Umbilical cord (tissue), 2 donors: Measurements from ENCODE around the gene MRGPRF. TPM values are rescaled to one million over a fixed set of nuclear protein-coding genes. Genes with fewer than 3 reads are reported as not detected.
A peak's percentile ranks its signal among the peaks of the same experiment; 100 is the strongest.

Experiments
- DNase-seq: peaks from one replicate; pipeline ENCODE4 v3.0.0-alpha.2; 2015; ENCODE audit warnings: low spot score
- total RNA-seq: library from RNA; depleted of rRNA; stranded (reverse); fragments of >200 nt; gene quantifications from one replicate; pipeline ENCODE4 v1.2.3, GENCODE V29; 2014; ENCODE audit warnings: low replicate concordance; ENCODE audit not compliant: insufficient read depth

The MRGPRF gene
- total RNA-seq, 1 donor from 2014 or later, result 38.8 TPM

DNA sequence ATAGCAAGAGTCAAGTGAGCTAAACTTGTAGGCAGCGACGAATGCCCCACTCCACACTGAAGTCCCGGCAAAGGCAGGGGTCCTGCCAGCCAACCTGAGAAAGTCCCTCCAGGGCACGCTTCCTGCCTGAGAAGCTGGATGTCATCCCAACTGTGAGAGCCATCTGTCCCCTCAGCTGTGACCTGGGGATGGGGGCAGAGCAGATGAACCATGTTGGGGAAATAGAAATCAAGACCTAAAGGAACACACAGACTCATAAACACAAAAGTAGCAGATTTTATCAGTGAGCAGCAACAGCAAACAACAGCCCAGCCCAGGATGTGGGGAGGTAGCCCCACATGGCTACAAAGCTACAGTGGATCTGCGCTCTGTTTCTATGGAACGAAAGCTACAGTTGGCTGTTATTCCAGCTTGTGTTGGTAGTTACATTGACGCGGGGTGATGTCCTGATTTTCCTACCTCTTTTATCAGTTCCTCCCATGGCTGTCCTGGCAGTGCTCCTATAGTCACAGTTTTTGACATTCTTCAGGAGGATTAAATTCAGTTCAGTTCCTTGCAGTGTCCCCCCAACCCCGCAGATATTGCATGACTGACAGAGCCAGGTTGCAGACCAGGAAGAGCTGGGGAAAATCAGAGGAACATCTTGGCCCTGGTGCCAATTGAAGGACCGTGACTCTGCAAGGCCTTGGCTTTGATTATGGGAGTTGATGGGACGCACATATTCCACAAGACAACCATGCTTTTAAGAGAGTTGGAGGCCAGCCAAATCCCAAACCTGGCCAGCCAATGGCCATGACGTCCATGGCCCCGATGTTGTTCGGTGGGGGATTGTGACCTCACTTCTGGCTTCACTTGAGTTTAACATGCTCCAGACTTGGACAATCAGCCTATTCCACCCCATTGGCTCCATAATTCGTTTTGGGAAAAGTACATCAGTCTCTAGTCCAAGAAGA is 46.9 kb downstream of the MRGPRF start:
- no peak for DNase-seq

DNA sequence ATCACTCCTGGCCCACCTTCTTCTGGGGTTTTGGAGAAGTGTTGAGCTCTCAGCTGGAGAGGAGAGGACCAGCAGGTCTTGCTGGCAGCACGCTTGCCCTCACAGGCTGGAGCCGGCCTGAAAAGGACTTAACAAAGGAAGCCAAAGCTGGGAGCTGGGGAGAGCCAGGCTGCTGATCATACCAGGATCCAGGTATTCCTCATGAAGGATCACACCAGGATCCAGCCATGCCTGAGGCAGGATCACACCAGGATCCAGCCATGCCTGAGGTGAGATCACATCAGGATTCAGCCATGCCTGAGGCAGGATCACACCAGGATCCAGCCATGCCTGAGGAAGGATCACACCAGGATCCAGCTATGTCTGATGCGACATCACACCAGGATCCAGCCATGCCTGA is 49.3 kb downstream of the MRGPRF start:
- DNase-seq, result no peak

DNA sequence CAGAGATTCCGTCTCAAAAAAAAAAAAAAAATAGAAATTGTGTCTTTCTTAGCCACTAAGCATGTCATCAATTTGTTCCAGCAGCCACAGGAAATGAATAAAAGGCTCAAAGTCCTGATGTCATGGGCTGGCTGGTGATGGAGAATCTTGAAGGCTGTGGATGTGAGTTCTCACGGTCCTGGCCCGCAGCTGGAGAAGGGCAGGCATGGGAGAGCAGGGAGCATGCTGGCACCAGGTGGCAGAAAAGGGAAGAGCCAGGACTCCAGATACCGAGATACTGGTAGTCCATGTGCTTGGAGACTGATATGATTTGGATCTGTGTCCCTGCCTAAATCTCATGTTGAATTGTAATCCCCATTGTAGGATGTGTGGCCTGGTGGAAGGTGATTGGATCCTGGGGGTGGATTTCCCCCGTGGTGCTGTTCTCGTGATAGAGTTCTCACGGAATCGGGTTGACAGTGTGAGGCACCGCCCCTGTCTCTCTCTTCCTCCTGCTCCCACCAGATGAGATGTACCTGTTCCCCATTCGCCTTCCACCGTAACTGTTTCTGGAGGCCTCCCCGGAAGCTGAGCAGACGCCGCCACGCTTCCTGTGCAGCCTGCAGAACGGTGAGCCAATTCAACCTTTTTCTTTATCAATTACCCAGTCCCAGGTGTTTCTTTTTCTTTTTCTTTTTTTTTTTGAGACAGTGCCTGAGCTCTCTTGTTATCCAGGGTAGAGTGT is 50.4 kb downstream of the MRGPRF start:
- DNase-seq, result no peak

DNA sequence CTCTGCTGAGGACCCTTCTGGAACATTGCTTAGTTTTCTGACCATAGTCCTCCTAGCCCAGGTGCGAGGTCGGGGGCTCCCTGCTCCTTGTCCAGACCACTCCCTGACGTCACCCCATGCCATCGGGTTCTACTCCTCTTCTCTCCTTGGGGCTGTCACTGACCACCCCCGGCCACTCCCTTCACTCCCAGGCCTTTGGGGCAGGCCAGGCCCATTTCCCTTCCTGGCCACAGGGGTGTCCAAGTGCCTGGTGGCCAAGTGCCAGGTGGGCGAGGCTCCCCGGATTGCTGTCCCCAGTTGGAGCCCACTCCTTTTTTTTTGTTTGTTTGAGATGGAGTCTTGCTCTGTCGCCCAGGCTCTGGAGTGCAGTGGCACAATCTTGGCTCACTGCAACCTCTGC is 51.8 kb downstream of the MRGPRF start:
- DNase-seq, result no peak

- DNase-seq, result no peak
These were observed 52.6 kb downstream of the MRGPRF start for GRCh38 chr11:68960294-68961071.

DNA sequence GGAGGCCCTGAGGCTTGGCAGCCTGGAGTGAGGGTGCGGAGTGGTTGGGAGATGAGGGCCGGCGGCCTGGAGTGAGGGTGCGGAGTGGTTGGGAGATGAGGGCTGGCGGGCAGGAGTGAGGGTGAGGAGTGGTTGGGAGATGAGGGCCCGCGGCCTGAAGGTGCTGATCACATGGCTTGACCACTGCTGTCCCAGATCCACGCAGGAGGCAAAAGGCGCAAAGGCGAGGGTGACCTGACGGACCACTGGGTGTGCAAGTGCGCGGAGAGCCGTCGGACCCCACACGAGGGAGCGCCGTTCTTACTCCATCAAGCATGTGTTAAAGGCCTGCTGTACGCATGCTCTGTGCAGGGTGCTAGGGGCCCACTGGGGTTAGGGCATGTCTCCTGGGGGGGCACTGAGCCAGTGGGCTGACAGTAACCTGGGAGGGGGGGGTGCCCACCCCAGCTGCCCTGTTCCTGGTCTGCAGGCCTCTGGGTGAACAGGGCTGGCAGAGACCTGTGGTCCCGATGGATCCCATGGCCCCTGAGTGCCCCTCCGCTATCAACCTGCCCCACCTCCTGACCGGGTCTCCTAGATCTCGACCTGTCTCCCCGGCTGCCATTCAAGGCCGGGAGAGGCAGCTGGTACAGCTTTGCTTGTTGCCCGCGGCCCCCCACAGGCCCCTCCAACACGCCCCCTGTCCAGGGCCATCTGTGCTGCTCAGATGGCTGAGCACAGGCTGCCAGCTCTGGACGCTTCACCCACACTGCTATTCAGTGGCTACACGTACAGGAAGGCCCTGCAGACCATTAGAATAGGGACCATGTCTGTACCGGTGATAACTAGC is 53.4 kb downstream of the MRGPRF start:
- DNase-seq, result no peak

- DNase-seq, result no peak
These were observed 54.8 kb downstream of the MRGPRF start for GRCh38 chr11:68958211-68958610.

DNA sequence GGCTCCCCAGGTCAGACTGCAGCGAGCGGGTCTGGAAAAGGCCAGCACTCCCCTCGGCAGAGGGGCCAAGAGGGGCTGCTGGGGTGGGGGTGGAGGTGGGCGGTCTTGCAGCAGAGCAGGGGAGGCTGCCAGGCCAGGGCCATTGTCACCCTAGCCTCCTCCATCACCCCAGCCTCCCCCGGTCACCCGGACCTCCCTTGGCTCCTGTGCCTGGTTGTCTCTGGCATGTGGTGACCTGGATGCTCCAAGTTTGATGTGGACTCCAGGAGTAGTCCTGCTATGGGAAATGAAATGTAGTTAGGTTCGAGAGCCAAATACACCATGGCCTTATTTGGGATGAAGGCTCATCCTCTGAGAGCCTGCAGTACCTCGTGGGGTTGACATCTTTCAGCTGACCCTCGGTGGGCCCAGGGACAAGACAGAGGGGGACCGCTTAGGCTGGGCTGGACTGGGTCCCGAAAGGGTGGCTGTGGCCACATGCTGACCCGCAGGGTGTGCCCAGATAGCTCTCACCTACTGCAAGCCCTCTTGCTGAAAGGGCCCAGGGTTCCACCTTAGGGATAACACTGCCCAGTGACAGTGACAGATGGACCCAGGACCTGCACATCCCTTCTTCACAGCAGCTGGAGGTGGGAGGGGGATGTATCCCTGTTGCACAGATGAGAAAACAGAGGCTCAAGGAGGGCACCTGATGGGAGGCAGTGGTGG is 56.3 kb downstream of the MRGPRF start:
- DNase-seq, result no peak

GRCh38 chr11:68956142-68956541 is 56.9 kb downstream of the MRGPRF start:
- no peak for DNase-seq

- no peak for DNase-seq
These were observed 57.5 kb downstream of the MRGPRF start for GRCh38 chr11:68955607-68955958.

DNA sequence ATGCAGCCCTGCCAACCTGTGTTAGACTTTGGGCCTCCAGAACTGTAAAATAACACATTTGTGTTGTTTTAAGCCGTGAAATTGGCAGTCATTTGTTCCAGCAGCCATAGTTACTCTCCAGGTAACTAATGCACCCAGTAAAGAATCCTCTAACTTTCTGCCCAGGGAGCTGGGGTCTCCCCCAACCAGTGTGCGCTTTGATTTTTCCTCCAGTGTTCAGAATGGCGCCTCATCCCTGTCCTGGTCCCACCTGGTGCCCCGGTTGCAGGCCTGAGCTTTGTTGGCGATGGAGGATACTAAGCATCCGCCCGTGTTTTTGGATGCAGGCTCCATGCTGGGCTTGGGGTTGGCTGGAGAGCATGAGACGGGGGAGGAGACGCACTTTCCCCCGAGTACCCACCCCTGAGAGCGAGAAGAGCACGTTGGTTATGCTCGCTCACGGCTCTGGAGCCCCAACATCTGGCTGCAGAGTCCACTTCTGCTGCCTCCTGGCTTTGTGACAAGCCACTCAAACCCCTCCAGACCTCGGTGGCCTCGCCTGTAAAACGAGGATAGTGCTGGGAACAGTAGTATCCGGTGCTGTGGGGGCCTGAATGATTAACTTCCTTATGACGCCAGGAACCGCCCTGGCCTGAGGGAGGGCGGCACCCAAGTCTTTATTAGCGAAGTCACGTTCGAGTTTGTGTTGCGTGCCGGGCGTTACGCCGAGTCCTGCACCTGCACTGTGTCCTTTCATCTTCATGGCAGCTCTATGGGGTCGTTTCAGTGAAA is 58.0 kb downstream of the MRGPRF start:
- peak; percentile 36 for DNase-seq

Other genes starting within 250 kb of the MRGPRF start
- gene CPT1A, start 171.3 kb downstream of the MRGPRF start, total RNA-seq, result 7.0 TPM
- 14.9 TPM for gene MRPL21, start 109.4 kb downstream of the MRGPRF start, total RNA-seq
- 4.1 TPM for gene IGHMBP2, start 109.4 kb downstream of the MRGPRF start, total RNA-seq
- not detected for gene MRGPRD, start 32.3 kb downstream of the MRGPRF start, total RNA-seq
- 11.3 TPM for gene TPCN2, start 35.7 kb upstream of the MRGPRF start, total RNA-seq
- 4.6 TPM for gene SMIM38, start 142.7 kb upstream of the MRGPRF start, total RNA-seq